GM23338 (cell line): ENCODE data around the gene SF3A1.

Experiments
- CREB1 ChIP-seq: fragments of 250-450 bp; sonication (Bioruptor Pico); IDR thresholded peaks from 2 replicates; pipeline ENCODE4 v1.5.0; 2020; ENCODE audit warnings: low read depth, mild to moderate bottlenecking, moderate library complexity
- CTCF ChIP-seq, 2 experiments: fragments of 200-600 bp in 1 of 2; sonication (generic) in 1 of 2; conservative IDR thresholded peaks; 2 replicates each; pipeline versions ENCODE4 v1.5.1 to v1.6.1; 2016 to 2017; ENCODE audit warnings: antibody characterized with exemption in 2 of 2, low read depth in 2 of 2, mild to moderate bottlenecking in 2 of 2, moderate library complexity in 1 of 2

- TF ChIP-seq CTCF (conservative IDR thresholded peaks at IDR 0.05; ENCODE audit: low read depth in 2 of 2), result no peak
- no peak for TF ChIP-seq CREB1 (CRISPR knock-in tag)
Observed at GRCh38 chr22:30354644-30355043, 2.0 kb downstream of the SF3A1 start.
